Smooth muscle cell (in vitro differentiated cells): ENCODE results near the gene NELL1. TPM values are rescaled to one million over a fixed set of nuclear protein-coding genes. Genes with fewer than 3 reads are reported as not detected.

Experiments
- DNase-seq: peaks from one replicate; lab custom pipeline; 2025; ENCODE audit not compliant: unreplicated experiment; lab: John Stamatoyannopoulos, UW
- H2AFZ ChIP-seq: fragments of 200-600 bp; sonication (generic); 2 replicates; pipeline ENCODE4 v1.6.0; 2016; ENCODE audit warnings: antibody characterized with exemption, low read depth, mild to moderate bottlenecking
- H3F3A ChIP-seq: fragments of 200-600 bp; sonication (generic); 2 replicates; pipeline ENCODE4 v1.6.0; 2017; ENCODE audit warnings: antibody characterized with exemption, low read depth
- H3K27ac ChIP-seq: fragments of 200-600 bp; sonication (generic); 2 replicates; pipeline ENCODE4 v1.5.1; 2016; ENCODE audit warnings: low read depth, mild to moderate bottlenecking
- H3K27me3 ChIP-seq: fragments of 200-600 bp; sonication (generic); 2 replicates; pipeline ENCODE4 v1.6.1; 2016; ENCODE audit warnings: low read depth, mild to moderate bottlenecking
- H3K36me3 ChIP-seq: fragments of 200-600 bp; sonication (generic); 2 replicates; pipeline ENCODE4 v1.5.1; 2016; ENCODE audit warnings: low read depth
- H3K4me1 ChIP-seq: fragments of 200-600 bp; sonication (generic); 2 replicates; pipeline ENCODE4 v1.5.1; 2016; ENCODE audit warnings: low read depth
- H3K4me2 ChIP-seq: fragments of 200-600 bp; sonication (generic); 2 replicates; pipeline ENCODE4 v1.6.0; 2016; ENCODE audit warnings: mild to moderate bottlenecking
- H3K4me3 ChIP-seq: fragments of 200-600 bp; sonication (generic); 2 replicates; pipeline ENCODE4 v1.5.1; 2016; ENCODE audit warnings: mild to moderate bottlenecking
- H3K79me2 ChIP-seq: fragments of 200-600 bp; sonication (generic); 2 replicates; pipeline ENCODE4 v1.6.0; 2016; ENCODE audit warnings: low read depth, mild to moderate bottlenecking
- H3K9ac ChIP-seq: fragments of 200-600 bp; sonication (generic); 2 replicates; pipeline ENCODE4 v1.6.0; 2016; ENCODE audit warnings: low read depth
- H3K9me3 ChIP-seq: fragments of 200-600 bp; sonication (generic); replicated peaks from 2 replicates; pipeline ENCODE4 v1.5.1; 2016; ENCODE audit warnings: low read depth
- H4K20me1 ChIP-seq: fragments of 200-600 bp; sonication (generic); 2 replicates; pipeline ENCODE4 v1.6.0; 2016; ENCODE audit warnings: low read depth
- WGBS: methylation state at CpG from one replicate; pipeline ENCODE4 v1.1.7; 2016; ENCODE audit warnings: low lambda C conversion rate; 5-methylcytosine and 5-hydroxymethylcytosine counted together
- polyA plus RNA-seq: library from polyadenylated mRNA; unstranded; fragments of >200 nt; fragmentation: Nextera tagmentation; extraction: Ambion mirVana; gene quantifications from 2 replicates; pipeline ENCODE4 v1.2.1, GENCODE V29; 2016
- total RNA-seq: library from RNA; depleted of rRNA; stranded (reverse); fragments of >200 nt; gene quantifications from 2 replicates; pipeline ENCODE4 v1.2.3, GENCODE V29; 2014
- TF ChIP-seq, protein P1 (sequence below): fragments of 200-600 bp; sonication (generic); IDR thresholded peaks from 2 replicates; pipeline ENCODE4 v1.5.1; 2017; ENCODE audit warnings: borderline replicate concordance, mild to moderate bottlenecking, antibody characterized with exemption; ENCODE audit not compliant: insufficient read depth, poor library complexity, severe bottlenecking

Gene NELL1
- total and polyA plus RNA-seq, 2 experiments from 2014 or later = not detected

DNA sequence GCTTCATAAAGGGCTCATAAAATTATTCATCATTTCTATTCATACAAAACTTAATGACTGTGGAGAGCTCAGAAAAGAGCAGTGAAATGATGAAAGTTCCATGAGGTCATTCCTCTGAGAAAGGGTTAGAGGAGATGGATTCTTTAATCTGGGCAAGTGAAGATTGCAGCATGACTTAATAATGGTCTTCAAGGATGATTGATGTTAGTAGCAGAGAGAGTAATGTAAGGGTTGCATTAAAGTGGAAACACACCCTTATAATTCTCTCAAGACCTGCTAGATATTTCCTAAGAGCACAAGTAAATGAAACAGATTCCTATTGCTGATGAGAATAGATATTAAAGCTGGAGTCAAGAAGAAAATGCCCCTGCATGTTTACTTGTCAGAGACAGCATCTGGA lies 811.9 kb downstream of the NELL1 start:
- Histone ChIP-seq H3K4me1 (no peaks in the 10 kb centered on the region), H3K9ac (no peak overlapping the region), H3K79me2 (no peaks in the 10 kb centered on the region), H2AFZ (no peak overlapping the region), H4K20me1 (no peaks in the 10 kb centered on the region), H3K9me3 (no peaks in the 10 kb centered on the region), H3K27ac (no peak overlapping the region), H3K4me2 (no peak overlapping the region), H3F3A (no peaks in the 10 kb centered on the region), H3K4me3 (no peak overlapping the region), H3K36me3 (no peaks in the 10 kb centered on the region), H3K27me3 (no peaks in the 10 kb centered on the region)
- DNase-seq = no peak
- TF ChIP-seq, protein P1, sequence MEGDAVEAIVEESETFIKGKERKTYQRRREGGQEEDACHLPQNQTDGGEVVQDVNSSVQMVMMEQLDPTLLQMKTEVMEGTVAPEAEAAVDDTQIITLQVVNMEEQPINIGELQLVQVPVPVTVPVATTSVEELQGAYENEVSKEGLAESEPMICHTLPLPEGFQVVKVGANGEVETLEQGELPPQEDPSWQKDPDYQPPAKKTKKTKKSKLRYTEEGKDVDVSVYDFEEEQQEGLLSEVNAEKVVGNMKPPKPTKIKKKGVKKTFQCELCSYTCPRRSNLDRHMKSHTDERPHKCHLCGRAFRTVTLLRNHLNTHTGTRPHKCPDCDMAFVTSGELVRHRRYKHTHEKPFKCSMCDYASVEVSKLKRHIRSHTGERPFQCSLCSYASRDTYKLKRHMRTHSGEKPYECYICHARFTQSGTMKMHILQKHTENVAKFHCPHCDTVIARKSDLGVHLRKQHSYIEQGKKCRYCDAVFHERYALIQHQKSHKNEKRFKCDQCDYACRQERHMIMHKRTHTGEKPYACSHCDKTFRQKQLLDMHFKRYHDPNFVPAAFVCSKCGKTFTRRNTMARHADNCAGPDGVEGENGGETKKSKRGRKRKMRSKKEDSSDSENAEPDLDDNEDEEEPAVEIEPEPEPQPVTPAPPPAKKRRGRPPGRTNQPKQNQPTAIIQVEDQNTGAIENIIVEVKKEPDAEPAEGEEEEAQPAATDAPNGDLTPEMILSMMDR = no peak

DNA sequence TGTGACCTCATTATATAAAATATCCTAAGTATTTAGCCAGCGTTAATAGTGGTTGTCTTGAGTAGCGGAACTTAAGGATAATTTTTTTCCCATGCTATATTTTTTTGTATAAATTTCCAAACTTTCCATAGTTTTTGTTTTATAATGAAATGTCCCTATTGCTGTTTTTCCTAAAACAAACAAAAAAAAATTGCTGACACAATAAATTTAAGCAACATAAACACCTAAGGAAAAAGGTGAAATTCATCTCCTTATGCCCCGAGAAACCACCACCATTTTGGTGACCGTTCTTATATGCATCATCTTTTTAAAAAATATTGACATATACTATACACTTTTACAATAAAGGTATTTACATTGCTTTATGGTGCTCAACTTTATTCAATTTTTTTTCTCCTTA lies 814.7 kb downstream of the NELL1 start:
- TF ChIP-seq, protein P1 = no peak
- no peak overlapping the region for H3K9ac ChIP-seq
- WGBS = 92% methylated on average over 4 of the region's 4 CpGs
- no peaks in the 10 kb centered on the region for H3K4me1 ChIP-seq
- no peak for DNase-seq
- no peaks in the 10 kb centered on the region for H3K36me3 ChIP-seq
- H3K27me3 ChIP-seq = no peaks in the 10 kb centered on the region
- no peaks in the 10 kb centered on the region for H4K20me1 ChIP-seq
- H3K27ac ChIP-seq = no peak overlapping the region
- no peak overlapping the region for H2AFZ ChIP-seq
- no peaks in the 10 kb centered on the region for H3K9me3 ChIP-seq
- no peak overlapping the region for H3K4me3 ChIP-seq
- H3F3A ChIP-seq = no peaks in the 10 kb centered on the region
- no peak overlapping the region for H3K4me2 ChIP-seq
- H3K79me2 ChIP-seq = no peaks in the 10 kb centered on the region

DNA sequence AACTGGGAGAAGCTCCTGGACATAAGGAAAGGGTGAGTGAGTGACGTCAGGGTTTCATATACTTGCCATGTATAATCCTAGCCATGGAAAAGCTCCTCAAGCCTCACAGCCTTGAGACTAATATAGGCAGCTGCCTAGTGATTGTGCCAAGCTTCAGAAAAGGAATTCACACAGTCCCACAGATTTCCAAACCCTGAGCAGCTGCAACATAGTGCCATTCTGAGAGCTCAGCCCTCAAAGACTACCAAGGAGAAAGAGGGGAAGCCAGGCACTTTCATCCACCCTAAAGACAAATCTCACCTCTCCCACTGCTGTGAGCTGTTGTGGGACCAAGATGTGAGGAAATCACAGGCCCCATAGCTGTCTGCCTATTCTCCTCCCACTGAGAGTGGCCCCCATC lies 815.6 kb downstream of the NELL1 start:
- Histone ChIP-seq H3K27me3 (no peaks in the 10 kb centered on the region), H3K4me2 (no peak overlapping the region), H3K79me2 (no peaks in the 10 kb centered on the region), H3K4me3 (no peak overlapping the region), H3F3A (no peaks in the 10 kb centered on the region), H3K27ac (no peak overlapping the region), H3K9ac (no peak overlapping the region), H3K4me1 (no peaks in the 10 kb centered on the region), H3K9me3 (no peaks in the 10 kb centered on the region), H4K20me1 (no peaks in the 10 kb centered on the region), H3K36me3 (no peaks in the 10 kb centered on the region), H2AFZ (no peak overlapping the region)
- WGBS = 94% methylated on average over 1 of the region's 1 CpG
- TF ChIP-seq, protein P1 = no peak
- no peak for DNase-seq

DNA sequence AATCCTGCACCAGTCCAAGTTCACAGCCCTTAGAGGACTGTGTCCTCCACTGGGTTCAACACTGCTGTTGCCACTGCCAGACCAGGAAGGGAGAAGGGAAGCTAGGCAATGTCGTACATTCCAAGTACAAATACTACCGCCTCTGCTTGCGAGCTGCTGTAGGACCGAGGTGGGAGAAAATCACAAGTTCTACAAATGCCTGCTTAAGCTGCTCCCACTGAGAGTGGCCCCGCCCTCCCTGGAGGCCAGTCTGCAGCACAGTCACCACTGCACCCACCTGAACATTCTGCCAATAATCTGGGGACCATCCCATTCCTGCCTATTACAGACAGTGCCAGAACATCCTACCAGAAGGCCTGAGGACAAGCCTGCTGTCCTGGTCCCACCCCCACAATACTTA lies 816.0 kb downstream of the NELL1 start:
- WGBS = 91% methylated on average over 4 of the region's 5 CpGs
- Histone ChIP-seq H3K27me3 (no peaks in the 10 kb centered on the region), H3F3A (no peaks in the 10 kb centered on the region), H3K4me1 (no peaks in the 10 kb centered on the region), H3K27ac (no peak overlapping the region), H3K9me3 (no peaks in the 10 kb centered on the region), H4K20me1 (no peaks in the 10 kb centered on the region), H3K9ac (no peak overlapping the region), H2AFZ (no peak overlapping the region), H3K4me2 (no peak overlapping the region), H3K4me3 (no peak overlapping the region), H3K36me3 (no peaks in the 10 kb centered on the region), H3K79me2 (no peaks in the 10 kb centered on the region)
- TF ChIP-seq, protein P1 = no peak
- DNase-seq = no peak
